ENCODE data around the gene JAKMIP1.

DNA sequence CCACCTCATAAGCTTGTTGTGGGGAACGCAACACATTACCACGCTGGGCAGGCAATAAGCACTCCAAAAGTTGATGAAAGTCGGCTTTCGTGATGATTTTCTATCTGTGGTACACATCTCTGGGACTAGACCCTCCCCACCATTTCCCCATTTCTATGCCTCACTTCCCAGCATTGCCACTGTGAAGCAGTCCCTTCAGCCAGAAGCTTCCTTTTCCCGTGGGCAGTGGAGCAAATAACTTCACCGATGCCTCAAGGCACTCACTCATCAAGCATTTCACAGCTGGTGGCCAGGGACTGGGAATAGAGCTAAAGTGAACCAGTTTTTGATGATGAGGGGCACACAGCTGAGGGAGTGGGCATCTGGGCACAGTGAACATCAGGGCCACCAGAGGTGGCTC, 201.0 kb downstream of the JAKMIP1 start:
- TF ChIP-seq, protein P1, sequence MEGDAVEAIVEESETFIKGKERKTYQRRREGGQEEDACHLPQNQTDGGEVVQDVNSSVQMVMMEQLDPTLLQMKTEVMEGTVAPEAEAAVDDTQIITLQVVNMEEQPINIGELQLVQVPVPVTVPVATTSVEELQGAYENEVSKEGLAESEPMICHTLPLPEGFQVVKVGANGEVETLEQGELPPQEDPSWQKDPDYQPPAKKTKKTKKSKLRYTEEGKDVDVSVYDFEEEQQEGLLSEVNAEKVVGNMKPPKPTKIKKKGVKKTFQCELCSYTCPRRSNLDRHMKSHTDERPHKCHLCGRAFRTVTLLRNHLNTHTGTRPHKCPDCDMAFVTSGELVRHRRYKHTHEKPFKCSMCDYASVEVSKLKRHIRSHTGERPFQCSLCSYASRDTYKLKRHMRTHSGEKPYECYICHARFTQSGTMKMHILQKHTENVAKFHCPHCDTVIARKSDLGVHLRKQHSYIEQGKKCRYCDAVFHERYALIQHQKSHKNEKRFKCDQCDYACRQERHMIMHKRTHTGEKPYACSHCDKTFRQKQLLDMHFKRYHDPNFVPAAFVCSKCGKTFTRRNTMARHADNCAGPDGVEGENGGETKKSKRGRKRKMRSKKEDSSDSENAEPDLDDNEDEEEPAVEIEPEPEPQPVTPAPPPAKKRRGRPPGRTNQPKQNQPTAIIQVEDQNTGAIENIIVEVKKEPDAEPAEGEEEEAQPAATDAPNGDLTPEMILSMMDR (IDR thresholded peaks at IDR 0.05), result no peak
- TF ChIP-seq POLR2AphosphoS5 (IDR thresholded peaks at IDR 0.05), result no peak

All from upper lobe of left lung (tissue), 4 donors.